B cell (primary cell): Measurements from ENCODE around the gene VAV2.

ENCODE experiments used
- EZH2 ChIP-seq: IDR thresholded peaks from 2 replicates; pipeline ENCODE4 v1.6.1; 2012; ENCODE audit warnings: borderline replicate concordance, low read depth, mild to moderate bottlenecking, moderate library complexity, low read length; ENCODE audit not compliant: insufficient read depth, poor library complexity, severe bottlenecking
- TF ChIP-seq, protein P1 (sequence below): fragments of 200-600 bp; IDR thresholded peaks from one replicate; pipeline ENCODE4 v1.8.0; 2022; ENCODE audit warnings: antibody characterized with exemption, mild to moderate bottlenecking

DNA sequence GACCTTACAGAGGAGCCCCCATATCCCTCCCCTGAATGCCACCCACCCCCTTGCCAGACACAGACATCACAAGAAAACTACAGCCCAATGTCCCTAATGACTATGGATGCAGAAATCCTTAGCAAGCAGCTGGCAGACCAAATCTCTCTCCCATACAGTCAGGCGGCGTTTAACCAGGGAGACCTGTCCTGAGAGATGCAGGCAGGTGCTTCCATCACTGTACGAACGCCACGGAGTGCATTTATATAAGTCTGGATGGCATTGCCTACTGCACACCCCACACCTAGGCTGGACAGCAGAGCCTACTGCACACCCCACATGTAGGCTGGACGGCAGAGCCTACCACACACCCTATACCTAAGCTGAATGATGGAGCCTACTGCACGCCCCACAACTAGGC is 219.5 kb downstream of the VAV2 start:
- TF ChIP-seq, protein P1, sequence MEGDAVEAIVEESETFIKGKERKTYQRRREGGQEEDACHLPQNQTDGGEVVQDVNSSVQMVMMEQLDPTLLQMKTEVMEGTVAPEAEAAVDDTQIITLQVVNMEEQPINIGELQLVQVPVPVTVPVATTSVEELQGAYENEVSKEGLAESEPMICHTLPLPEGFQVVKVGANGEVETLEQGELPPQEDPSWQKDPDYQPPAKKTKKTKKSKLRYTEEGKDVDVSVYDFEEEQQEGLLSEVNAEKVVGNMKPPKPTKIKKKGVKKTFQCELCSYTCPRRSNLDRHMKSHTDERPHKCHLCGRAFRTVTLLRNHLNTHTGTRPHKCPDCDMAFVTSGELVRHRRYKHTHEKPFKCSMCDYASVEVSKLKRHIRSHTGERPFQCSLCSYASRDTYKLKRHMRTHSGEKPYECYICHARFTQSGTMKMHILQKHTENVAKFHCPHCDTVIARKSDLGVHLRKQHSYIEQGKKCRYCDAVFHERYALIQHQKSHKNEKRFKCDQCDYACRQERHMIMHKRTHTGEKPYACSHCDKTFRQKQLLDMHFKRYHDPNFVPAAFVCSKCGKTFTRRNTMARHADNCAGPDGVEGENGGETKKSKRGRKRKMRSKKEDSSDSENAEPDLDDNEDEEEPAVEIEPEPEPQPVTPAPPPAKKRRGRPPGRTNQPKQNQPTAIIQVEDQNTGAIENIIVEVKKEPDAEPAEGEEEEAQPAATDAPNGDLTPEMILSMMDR = no peak
- TF ChIP-seq EZH2 = no peak
